GM18951 (cell line): Measurements from ENCODE around the gene AARSD1.
"Not testable (repeated sequence)": the region's sequence is repeated elsewhere in the genome, so short reads cannot be mapped to it uniquely, and the experiment has no call there.

Source experiments
- POLR2A ChIP-seq: IDR thresholded peaks from 4 replicates; pipeline ENCODE4 v1.6.1; 2011; ENCODE audit warnings: mild to moderate bottlenecking; ENCODE audit not compliant: insufficient read length, insufficient read depth; ENCODE audit errors: extremely low read depth
- in situ Hi-C: fragments of 300-500 bp; cut with MboI; formaldehyde crosslinking; loops from one replicate; pipeline ENCODE4 v1.12.0; 2022; ENCODE audit warnings: low sequenced_read_pairs, mixed read lengths, inconsistent platforms; ENCODE audit not compliant: unreplicated experiment

AARSD1 gene

DNA sequence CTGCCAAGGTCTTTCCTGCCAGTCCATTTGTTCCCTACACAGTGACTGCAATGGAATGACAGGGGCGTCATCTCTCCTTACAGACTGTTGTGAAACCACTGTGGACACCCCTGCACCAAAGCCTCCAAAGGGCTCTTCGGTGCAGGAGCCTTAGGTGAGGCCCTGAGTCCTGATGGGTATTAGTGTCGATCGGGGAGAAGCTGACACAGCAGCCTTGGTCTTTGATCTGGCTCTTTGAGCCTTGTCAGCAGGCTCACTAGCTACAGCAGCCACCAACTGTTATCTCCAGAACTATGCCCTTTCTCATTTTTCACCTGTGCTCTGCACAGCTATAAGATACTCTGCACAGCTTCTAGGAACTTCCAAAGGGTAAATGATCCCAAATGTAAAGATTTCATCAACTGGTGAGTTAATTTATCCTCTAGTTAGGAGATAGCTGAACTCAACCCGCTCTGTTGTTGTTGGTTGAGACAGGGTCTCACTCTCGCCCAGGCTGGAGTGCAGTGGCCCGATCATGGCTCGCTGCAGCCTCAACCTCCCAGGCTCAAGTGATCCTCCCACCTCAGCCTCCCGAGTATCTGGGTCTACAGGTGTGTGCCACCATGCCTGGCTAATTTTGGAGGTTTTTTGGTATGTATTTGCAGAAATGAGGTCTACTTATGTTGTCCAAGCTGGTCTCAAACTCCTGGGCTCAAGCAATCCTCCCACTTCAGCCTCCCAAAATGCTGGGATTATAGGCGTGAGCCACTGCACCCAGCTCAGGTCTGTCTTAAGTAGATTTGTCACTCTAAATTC, 44.0 kb downstream of the AARSD1 start:
- in situ Hi-C loops = no loop called here
- no peak for TF ChIP-seq POLR2A

DNA sequence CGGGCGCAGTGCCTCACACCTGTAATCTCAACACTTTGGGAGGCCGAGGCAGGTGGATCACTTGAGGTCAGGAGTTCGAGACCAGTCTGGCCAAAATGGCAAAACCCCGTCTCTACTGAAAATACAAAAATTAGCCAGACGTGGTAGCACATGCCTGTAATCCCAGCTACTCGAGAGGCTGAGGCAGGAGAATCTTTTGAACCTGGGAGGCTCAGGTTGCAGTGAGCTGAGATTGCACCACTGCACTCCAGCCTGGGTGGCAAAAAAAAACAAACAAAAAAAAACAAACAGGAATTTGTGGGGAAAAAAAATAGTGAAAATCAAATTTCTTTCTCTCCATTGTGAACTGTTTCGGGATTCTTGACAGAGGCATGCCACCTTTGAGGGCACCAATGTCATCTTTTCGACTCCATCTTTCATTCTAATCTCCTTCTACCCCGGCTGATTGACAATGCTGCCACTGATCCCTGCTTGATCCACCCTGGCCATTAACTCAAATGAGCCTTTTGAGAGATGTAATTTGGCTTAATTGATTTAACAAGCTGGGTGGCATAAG, 44.7 kb downstream of the AARSD1 start:
- in situ Hi-C loops = not testable (repeated sequence)

DNA sequence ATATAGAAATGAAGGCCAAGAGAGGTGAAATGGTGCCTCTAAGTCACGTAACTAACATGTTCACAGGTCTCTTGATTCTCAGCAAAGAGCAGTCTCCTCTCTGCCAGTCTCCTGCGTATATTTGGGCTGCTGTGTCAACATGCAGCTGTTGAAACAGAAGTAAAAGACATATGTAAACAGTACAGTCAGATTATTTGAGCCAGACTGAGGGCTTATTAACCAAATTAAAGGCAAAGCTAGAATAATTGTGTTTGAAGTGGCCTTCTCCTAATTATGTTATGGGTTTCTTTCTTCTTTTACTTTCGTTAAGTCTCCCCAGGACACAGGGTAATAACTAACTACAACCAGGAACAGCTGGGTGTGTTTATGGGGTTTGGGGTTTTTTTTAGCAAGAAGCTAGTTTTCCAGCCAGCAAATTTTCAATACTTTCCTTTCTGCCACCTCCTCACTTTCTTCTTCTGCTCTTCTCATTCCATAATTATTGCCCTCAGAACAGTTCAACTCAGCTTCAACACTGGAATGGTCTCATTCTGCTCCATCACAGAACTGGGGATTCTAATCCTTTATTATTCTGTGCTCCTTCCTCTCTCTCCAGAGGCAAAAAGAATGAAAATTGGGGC, 45.2 kb downstream of the AARSD1 start:
- no peak for TF ChIP-seq POLR2A
- in situ Hi-C loops = no loop called here

DNA sequence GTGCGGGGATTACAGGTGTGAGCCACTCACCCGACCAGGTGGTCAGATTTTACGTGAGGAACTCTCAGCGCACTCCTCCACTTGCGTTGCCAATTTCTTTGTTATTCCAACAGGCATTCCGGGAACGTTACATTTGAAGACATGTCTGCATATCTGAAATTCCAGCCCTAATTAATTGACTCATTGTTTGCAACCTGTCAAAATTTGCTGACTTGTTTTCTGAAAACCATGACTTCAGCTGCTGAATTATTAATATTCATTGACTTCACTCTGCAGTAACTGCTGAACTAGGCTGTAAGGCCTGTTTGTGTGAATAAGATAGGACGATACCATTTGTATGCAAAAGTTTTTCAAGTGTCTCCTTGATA, 47.0 kb downstream of the AARSD1 start:
- in situ Hi-C loops = no loop called here
- no peak for TF ChIP-seq POLR2A

DNA sequence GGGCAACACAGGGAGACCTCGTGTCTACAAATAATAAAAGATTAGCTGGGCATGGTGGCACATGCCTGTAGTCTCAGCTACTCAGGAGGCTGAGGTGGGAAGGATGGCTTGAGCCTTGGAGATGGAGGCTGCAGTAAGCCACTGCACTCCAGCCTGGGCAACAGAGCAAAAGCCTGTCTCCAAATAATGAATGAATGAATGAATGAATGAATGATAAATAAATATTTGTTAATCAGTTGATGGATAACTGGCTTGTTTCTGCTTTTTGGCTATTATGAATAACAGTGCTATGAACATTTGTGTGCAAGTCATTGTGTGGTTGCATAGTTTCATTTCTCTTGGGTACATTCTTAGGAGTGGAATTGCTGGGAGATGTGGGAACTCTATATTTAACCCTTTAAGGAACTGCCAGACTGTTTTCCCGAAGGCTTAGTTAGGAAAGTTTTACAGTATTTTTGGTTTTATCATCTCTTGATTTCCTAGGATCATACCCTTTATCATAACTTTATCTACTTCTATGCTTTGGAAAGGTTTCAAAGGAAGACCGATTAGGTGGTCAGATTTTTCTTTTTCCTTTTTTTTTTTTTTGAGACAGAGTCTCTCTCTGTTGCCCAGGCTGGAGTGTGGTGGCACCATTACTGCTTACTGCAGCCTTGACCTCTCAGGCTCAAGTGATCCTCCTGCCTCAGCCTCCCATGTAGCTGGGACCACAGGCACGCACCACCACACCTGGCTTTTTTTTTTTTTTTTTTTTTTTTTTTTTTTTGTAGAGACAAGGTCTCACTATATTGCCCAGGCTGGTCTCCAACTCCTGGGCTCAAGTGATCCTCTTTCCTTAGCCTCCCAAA, 47.6 kb downstream of the AARSD1 start:
- in situ Hi-C loops = not testable (repeated sequence)

DNA sequence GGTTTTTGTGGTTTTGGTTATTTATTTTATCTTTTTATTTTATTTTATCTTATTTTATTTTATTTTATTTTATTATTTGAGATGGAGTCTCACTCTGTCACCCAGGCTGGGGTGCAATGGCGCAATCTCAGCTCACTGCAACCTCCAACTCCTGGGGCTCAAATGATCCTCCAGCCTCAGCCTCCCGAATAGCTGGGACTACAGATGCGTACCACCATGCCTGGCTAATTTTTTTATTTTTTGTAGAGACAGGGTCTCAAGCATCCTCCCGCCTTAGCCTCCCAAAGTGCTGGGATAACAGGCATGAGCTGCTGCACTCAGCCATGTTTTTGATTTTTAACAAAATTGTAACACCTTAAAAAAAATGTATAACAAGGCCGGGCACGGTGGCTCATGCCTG, 49.0 kb downstream of the AARSD1 start:
- in situ Hi-C loops = not testable (repeated sequence)

DNA sequence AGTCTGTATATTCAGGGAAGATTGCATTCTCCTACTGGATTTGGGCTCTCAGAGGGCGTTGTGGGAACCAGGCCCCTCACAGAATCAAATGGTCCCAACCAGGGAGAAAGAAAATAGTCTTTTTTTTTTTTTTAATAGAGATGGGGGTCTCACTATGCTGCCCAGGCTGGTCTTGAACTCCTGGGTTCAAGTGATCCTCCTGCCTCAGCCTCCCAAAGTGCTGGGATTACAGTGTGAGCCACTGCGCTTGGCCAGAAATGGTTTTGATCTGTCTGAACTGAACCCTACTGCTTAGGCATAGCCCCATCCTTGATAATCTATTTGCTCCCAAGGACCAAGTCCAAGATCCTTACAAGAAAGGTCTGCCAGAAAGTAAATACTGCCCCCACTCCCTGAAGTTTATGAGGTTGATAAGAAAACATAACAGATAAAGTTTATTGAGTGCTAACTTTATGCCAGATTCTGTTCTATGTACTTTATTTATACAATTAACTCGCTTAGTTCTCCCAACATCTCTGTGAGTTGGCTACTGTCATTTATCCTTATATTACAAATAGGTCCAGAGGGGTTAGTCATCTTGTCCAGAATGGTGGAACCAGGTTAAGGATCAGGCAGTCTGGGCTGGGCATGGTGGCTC, 50.2 kb downstream of the AARSD1 start:
- no peak for TF ChIP-seq POLR2A

DNA sequence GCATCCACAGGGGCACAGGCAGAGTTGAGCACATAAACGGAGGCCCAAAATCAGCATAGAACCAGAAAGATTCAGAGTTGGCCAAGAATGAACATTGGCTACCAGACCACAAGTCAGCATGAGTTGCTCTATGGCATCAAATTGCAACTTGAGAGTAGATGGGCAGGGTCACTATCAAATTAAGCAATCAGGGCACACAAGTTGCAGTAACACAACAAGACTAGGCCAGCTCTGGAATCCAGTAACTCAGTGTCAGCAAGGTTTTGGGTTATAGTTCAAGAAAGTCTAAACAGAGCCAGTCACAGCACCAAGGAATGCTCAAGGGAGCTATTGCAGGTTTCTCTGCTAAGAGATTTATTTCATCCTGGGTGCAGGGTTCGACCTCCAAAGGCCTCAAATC, 50.7 kb downstream of the AARSD1 start:
- in situ Hi-C loops = no loop called here
- TF ChIP-seq POLR2A = no peak

More for the DNA sequence above, 50.2 kb downstream of the AARSD1 start:
- in situ Hi-C loops = no loop called here

DNA sequence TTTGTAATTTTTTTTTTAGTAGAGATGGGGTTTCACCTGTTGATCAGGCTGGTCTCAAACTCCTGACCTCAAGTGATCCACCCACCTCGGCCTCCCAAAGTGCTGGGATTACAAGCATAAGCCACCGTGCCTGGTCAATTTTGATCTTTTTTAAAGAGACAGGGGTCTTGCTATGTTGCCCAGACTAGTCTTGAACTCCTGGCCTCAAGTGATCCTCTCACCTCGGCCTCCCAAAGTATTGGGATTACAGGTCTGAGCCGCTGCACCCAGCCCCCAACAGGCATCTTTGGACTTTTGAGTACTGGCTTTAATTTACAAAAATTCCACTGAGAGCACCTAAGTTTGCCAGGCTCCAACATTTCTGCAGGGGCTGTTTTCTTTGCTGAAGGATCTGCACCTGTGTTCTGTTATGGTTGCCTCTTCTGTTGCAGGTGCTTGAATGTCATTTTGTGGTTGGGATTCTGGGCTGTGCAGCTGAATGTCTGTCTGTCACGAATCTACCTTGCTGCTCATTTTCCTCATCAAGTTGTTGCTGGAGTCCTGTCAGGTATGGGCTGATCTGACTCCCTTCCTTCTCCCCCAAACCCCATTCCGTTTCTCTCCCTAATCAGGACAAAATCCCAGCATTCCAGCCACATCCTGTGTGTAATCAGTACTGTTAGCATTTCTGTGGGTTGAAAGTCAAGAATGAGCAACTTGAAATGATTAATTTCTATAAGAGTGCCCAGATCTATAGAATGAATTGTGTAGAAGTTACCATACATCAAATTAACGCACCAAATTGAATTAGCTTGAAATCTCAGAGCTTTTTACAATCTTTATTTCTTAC, 55.2 kb downstream of the AARSD1 start:
- no peak for TF ChIP-seq POLR2A
- in situ Hi-C loops = no loop called here

DNA sequence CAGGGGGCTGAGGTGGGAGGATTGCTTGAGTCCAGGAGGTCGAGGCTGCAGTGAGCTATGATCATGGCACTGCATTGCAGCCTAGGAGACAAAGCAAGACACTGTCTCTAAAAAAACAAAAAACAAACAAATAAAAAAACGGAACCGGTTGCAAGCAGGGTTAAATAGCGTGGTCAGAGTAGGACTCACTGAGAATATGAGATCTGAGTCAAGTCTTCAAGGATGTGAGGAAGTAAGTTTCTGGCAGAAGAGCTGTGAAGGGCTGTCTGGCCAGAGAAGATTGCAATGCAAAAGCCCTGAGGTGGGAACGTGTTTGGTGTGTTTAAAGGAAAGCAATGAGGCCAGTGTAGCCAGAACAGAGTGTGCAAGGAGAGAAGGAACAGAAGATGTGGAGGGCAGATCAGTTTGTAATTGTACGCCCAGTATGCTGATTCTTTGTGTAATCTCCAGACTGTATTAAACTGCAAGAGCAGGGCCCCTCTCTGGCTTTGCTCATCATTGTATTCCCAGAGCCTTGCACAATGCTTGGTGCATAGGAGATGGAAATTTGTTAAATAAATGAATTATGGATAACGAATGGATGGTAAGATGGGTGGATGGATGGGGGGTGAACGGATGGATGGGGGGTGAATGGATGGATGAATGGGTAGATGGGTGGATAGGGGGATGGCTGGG, 57.3 kb downstream of the AARSD1 start:
- in situ Hi-C loops = no loop called here
- no peak for TF ChIP-seq POLR2A

DNA sequence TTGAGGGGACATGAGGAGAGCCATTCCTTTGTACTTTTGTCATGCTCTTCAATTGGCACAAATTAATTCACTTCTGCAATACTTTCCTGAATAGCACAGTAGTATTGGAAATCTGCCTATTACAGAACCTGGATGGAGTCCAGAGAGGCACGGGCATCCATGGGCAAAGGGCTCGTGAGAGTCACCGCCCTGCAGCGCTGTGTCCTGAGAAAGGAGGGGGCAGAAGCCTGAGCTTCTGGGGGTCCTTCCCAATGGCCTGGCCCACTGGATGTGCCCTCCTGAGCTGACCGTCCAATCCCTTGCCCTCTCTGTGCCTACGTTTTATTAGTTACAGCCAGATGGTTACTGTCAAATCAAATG, 60.2 kb downstream of the AARSD1 start:
- no peak for TF ChIP-seq POLR2A
- in situ Hi-C loops = no loop called here
